GM18520 (cell line): ENCODE data around the gene OR10V1.
"Not testable (repeated sequence)": the region's sequence is repeated elsewhere in the genome, so short reads cannot be mapped to it uniquely, and the experiment has no call there.

Experiments
- ATAC-seq: cut with Tn5 transposase; IDR thresholded peaks from one replicate; pipeline ENCODE4 v1.9.1; 2021; ENCODE audit not compliant: unreplicated experiment

OR10V1 gene

DNA sequence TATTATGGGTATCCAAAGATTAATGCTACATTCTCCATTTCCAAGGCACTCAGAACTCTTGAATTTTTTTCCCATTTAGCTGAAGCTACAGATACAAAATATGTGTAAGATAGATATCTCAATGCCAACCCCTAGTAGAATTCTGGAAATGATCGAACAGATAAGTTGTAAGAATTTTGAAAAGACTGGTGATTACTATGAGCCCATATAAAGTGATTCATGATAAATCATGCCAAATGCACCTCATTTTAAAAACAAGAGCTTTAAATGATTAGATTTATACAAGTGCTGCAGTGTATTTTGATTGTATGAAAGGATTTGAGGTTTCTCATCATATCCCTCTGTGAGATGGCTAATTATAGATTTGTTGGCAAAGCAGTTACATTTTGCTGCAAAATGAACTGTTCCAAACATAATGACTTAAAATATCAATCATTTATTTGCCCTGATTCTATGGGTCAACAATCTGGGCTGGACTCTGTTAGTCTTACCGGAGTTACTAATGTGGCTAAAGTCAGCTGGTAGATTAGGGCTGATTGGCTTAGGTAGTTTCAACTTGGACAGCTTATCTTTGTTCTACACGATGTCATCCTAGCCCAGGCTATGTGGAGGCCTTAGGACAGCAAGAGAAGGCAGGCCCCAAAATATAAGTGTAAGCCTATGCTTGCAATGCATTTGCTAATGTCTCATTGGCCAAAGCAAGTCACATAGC lies 3.4 kb downstream of the OR10V1 start:
- no peak for ATAC-seq

- no peak for ATAC-seq
Measured at GRCh38 chr11:59708537-59708936, 5.1 kb downstream of the OR10V1 start.

DNA sequence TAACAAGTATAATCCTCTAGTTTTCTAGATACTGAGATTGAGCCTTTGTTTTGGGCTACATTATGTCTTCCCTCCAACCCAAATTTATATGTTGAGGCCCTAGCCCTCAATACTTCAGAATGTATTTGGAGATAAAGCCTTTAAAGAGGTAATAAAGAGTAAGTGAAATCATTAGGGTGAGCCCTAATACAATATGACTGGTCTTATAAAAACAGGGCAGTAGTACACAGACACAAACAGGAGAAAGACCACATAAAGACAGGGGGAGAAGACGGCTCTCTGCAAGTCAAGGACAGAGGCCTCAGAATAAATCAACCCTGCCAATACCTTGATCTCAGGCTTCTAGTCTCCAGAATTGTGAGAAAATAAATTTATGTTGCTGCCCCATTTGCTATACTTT lies 6.3 kb downstream of the OR10V1 start:
- no peak for ATAC-seq

GRCh38 chr11:59706518-59707285 lies 6.9 kb downstream of the OR10V1 start:
- no peak for ATAC-seq

- ATAC-seq, result no peak
Measured at GRCh38 chr11:59705294-59705693, 8.4 kb downstream of the OR10V1 start.

- ATAC-seq, result not testable (repeated sequence)
Measured at GRCh38 chr11:59703515-59703914, 10.1 kb downstream of the OR10V1 start.

DNA sequence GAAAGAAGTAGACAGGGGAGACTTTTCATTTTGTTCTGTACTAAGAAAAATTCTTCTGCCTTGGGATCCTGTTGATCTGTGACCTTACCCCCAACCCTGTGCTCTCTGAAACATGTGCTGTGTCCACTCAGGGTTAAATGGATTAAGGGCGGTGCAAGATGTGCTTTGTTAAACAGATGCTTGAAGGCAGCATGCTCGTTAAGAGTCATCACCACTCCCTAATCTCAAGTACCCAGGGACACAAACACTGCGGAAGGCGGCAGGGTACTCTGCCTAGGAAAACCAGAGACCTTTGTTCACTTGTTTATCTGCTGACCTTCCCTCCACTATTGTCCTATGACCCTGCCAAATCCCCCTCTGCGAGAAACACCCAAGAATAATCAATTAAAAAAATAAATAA lies 13.5 kb downstream of the OR10V1 start:
- ATAC-seq, result not testable (repeated sequence)

DNA sequence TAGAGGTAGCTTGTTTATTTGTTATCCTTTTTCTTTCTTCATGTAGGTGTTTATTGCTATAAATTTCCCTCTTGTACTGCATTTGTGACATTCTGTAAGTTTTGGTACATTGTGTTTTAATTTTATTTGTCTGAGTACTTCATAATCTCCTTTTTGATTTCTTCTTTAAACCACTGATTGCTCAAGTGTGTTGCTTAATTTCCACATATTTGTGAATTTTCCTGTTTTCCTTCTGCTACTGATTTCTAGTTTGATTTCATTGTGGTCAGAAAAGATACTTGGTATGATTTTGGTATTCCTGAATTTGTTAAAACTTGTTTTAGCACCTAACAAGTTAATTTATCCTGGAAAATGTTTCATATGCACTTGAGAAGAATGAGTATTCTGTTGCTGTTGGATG lies 15.1 kb downstream of the OR10V1 start:
- no peak for ATAC-seq

- ATAC-seq, result no peak
Measured at GRCh38 chr11:59692915-59693314, 20.7 kb downstream of the OR10V1 start.

DNA sequence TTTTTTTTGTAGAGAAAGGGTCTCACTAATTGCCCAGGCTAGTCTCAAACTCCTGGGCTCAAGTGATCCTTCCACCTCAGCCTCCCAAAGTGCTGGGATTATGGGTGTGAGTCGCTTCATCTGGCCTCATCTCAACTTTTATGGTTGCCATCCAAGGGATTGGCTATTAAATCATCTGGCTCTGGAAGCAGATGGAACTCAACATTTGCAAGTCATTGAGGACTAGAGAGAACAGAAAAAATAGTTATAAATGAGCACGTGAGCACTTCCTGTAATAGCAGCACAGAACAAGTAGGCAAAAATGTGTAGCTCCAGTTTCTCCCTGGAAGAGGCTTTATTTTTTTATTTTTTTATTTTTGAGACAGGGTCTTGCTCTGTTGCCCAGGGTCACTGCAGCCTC lies 22.5 kb downstream of the OR10V1 start:
- ATAC-seq, result no peak

- ATAC-seq, result no peak
Measured at GRCh38 chr11:59689015-59689414, 24.6 kb downstream of the OR10V1 start.

DNA sequence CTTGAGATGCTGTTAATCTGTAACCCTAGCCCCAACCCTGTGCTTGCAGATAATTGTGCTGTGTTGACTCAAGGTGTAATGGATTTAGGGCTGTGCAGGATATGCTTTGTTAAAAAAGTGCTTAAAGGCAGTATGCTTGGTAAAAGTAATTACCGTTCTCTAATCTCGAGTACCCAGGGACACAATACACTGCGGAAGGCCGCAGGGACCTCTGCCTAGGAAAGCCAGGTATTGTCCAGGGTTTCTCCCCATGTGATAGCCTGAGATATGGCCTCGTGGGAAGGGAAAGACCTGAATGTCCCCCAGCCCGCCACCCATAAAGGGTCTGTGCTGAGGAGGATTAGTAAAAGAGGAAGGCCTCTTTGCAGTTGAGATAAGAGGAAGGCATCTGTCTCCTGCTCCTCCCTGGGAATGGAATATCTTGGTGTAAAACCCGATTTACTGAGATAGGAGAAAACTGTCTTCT lies 32.4 kb downstream of the OR10V1 start:
- not testable (repeated sequence) for ATAC-seq

DNA sequence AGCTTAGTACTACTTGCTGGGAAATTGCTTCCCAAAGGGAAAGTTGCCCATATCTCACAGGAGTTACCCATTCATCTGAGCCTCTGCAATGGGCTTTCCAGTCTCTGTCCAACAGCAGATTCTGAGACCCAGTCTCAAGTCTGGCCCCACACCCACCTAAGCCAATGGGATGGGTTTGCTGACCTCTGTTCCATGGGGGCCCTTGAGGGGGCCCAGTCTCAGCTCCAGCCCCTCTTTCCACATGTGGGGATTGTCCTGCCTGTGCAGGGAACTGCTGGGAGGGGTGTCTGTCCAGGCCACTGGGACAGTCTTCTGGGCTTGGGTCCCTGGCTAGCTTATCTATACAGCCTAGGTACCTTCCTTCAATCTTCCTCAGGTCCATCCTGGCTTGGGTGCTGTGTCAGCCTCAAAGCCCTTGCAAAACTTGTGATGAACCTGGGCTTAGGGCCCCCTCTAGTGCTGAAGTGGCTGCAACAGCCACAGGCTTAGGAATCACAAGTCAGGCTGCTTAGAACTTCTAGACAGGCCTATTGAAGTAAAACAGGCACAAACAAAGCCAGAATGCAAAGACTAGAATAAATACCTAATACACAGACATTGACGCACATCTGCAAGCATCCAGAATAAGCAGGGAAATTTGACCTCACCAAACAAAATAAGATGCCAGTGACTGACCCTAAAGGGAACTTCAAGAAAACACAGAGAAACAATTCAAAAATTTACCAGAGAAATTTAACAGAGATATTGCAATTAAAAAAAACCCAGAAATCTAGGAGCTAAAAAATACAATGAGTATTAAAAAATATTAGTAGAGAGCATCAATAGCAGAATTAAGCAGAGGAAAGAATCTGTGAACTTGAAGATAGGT lies 33.1 kb downstream of the OR10V1 start:
- peak; percentile 81 for ATAC-seq

DNA sequence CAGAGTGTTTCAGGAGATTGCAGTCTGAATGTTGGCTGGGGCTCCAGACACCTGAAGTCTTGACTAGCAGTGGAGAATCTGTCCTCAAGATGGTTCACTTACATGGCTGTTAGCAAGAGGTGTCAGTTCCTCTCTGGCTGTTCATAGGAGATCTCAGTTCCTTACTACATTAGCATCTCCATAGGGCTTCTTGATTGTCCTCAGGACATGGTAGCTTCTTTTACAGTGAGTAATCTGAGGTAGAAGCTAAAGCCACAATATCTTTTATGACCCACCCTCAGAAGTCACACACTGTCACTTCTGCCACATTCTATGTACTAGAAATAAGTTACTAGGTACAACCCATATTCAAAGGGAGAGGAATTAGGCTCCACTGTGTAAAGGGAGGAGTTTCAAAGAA lies 34.3 kb downstream of the OR10V1 start:
- ATAC-seq, result no peak

GRCh38 chr11:59678813-59679165 lies 34.9 kb downstream of the OR10V1 start:
- ATAC-seq, result no peak

GRCh38 chr11:59678118-59678812 lies 35.4 kb downstream of the OR10V1 start:
- no peak for ATAC-seq

DNA sequence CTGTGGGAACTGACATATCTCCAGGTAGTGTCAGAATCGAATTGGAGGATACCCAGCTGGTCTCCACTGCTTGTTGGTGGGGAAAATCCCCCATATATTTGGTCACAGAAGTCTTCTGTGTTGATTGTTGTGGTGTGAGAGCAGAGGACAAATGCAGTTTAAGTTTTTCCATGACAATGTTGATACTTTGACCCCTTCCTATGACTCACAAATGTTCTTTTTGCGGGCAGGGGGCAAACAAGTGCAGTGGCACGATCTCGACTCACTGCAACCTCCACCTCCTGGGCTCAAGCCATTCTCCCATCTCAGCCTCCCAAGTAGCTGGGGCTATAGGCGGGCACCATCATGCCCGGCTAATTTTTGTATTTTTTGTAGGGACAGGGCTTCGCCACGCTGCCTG lies 37.4 kb downstream of the OR10V1 start:
- no peak for ATAC-seq

GRCh38 chr11:59674291-59674690 lies 39.4 kb downstream of the OR10V1 start:
- ATAC-seq, result no peak

DNA sequence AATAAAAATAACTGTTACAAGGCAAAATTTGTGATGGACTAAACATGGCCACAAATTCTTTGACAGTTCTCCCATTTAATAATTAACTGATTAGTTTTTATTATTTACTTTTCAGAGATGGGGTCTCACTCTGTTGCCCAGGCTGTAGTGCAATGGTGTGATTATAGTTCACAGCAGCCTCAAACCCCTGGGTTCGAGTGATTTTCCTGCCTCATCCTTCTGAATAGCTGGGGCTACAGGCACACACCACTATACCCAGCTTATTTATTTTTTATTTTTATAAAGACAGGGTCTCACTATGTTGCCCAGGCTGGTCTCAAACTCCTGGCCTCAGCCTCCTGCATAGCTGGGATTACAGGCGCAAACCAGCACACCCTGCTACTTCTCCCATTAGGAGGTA lies 40.4 kb downstream of the OR10V1 start:
- ATAC-seq, result no peak

GRCh38 chr11:59671471-59671870 lies 42.2 kb downstream of the OR10V1 start:
- no peak for ATAC-seq

GRCh38 chr11:59669611-59670009 lies 44.0 kb downstream of the OR10V1 start:
- ATAC-seq, result no peak
